NB4 (cell line): Measurements from ENCODE around the gene NFIB.

Source experiments
- DNase-seq: peaks from one replicate; pipeline ENCODE4 v3.0.0; 2010; ENCODE audit warnings: low read depth
- H3K4me3 ChIP-seq: one replicate; pipeline ENCODE4 v1.5.1; 2011; ENCODE audit warnings: mild to moderate bottlenecking, low read depth, low read length, moderate library complexity
- MYC ChIP-seq: IDR thresholded peaks from 2 replicates; pipeline ENCODE4 v1.6.1; 2011; ENCODE audit warnings: low read depth, low read length
- POLR2A ChIP-seq: IDR thresholded peaks from 2 replicates; pipeline ENCODE4 v1.6.1; 2011; ENCODE audit warnings: mild to moderate bottlenecking; ENCODE audit not compliant: insufficient read length; ENCODE audit errors: extremely low read depth
- TF ChIP-seq, protein P1 (sequence below): IDR thresholded peaks from 2 replicates; pipeline ENCODE4 v1.6.1; 2011; ENCODE audit warnings: low read depth, low read length
- TF ChIP-seq, protein P2 (sequence below): IDR thresholded peaks from one replicate; pipeline ENCODE4 v1.5.1; 2012; ENCODE audit warnings: low read depth, low read length

Gene NFIB

DNA sequence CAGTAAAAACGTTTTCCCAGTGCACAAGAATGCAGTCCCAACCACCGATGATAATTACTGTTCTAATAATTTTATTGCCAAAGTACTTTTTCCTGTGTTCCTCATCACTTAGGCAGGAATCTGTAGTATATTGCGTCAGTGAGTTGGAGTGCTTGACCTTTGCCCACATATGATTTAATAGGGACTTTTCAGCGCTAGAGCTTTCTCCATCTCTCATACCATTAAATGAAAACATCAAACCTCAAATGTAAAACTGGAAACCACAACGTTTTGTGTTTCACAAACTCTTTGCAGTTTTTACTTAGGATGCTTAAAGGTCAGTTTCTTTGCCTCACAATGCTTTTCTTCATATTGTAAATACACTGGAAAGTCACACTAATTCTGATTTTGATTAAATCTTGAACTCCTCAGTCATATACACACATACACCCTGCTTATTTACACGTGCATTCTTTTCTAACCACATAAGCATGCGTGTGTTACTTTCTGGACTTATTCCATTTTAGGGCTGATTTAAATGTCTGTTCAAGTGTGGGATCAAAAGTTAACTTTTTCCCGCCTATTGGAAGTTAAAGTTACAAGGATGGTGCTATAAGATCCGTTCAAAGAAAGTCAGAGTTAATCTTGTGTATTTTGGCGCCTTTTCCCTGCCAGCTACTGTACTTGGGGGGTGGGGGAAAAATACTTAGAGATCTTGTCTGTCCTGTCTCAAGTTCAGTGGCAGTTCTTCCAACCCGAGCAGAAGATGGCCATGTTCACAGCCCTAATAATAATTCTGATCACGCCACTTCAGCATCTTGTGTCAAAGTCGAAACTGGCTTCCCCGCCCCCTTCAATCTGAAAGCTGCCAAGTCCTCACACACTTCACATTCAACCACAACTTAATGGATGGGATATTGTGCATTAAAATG, 6.6 kb upstream of the NFIB start:
- no peak for TF ChIP-seq MYC
- TF ChIP-seq POLR2A: no peak
- TF ChIP-seq, protein P1, sequence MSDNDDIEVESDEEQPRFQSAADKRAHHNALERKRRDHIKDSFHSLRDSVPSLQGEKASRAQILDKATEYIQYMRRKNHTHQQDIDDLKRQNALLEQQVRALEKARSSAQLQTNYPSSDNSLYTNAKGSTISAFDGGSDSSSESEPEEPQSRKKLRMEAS: no peak
- TF ChIP-seq, protein P2, sequence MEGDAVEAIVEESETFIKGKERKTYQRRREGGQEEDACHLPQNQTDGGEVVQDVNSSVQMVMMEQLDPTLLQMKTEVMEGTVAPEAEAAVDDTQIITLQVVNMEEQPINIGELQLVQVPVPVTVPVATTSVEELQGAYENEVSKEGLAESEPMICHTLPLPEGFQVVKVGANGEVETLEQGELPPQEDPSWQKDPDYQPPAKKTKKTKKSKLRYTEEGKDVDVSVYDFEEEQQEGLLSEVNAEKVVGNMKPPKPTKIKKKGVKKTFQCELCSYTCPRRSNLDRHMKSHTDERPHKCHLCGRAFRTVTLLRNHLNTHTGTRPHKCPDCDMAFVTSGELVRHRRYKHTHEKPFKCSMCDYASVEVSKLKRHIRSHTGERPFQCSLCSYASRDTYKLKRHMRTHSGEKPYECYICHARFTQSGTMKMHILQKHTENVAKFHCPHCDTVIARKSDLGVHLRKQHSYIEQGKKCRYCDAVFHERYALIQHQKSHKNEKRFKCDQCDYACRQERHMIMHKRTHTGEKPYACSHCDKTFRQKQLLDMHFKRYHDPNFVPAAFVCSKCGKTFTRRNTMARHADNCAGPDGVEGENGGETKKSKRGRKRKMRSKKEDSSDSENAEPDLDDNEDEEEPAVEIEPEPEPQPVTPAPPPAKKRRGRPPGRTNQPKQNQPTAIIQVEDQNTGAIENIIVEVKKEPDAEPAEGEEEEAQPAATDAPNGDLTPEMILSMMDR: no peak
- peak; percentile 48 for DNase-seq
- no peak overlapping the region for H3K4me3 ChIP-seq

DNA sequence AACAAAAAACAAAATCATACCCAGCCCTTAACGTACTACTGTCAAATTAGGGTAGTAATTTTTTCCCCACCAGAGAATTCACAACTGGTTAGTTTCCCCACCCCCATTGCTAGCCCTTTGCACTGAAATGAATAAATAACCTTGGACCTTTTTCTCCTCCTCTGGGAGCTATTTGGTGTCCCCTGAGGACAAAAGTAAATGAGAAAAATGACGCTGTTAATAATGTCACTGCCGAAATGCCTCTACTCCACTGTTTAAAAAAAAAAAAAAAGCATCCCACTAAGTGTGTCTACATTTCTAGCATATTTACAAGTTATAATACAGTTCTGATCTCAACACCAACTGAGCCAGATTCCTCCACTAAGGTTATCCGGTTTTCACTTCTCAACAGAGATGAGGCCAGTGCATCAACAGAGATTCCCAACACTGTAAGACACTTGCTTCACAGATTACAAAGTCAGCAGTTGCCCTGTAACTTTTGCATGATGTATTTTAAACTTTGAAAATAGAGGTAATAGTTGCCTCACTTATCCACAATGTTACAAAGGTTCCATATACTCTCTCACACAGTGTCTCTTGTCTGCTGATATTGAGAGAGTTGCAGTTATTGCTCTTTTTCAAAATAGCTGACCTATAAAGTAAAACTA, 5.1 kb upstream of the NFIB start:
- no peak overlapping the region for H3K4me3 ChIP-seq
- no peak for DNase-seq
- no peak for TF ChIP-seq MYC
- TF ChIP-seq, protein P1: no peak
- TF ChIP-seq, protein P2: no peak

DNA sequence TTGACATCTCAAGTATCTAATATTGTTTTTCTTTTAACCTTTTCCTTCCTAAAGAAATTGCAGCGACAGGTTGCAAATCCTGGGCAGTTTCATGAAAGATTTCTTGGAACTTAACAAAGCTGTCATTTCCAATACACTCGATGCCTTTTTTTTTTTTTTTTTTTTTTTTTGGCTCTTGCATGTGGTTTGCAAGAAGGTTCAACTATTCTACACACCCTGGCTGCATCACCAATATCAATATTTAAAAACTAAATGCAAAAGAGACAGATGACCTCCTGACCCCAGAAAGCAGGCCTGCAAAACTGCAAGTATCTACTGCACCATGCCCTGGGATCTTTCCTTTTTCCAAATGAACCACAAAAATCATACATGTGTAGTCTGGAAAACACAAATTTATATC, 4.4 kb upstream of the NFIB start:
- no peak overlapping the region for H3K4me3 ChIP-seq
- DNase-seq: no peak
- TF ChIP-seq, protein P2: no peak
- TF ChIP-seq, protein P1: no peak
- no peak for TF ChIP-seq POLR2A
- no peak for TF ChIP-seq MYC

DNA sequence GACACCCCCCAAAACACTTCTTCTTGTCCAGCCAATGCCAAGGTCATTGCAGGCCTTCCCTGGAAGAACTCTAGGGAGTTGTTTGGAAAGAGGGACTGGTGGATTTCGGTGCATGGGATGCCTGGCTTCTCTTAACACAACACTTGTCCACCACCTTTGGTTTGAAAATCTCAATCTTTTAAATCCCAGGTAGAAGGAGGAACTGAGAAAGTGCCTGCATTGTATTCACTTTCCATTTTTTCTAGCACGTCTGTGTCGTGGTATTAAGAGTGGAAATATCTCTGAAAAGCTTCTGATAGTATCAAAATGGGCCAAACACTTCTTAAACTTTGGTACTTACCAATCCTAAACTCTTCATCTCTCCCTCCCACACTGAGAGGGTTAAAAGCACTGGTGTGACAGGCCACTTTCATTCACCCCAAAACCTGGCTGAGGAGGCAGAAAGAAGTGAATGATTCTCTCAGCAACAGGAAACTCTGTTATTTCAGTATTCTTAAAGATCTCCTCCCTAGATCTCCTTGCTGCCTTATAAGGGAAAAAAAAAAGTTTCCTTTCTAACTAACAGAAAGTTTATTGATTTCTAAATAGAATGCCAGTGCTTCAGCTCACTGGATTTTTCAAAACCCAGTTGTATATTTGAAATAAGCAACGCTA, 3.9 kb upstream of the NFIB start:
- no peak for DNase-seq
- TF ChIP-seq, protein P1: no peak
- TF ChIP-seq, protein P2: no peak
- TF ChIP-seq MYC: no peak
- no peak for TF ChIP-seq POLR2A
- no peak overlapping the region for H3K4me3 ChIP-seq

DNA sequence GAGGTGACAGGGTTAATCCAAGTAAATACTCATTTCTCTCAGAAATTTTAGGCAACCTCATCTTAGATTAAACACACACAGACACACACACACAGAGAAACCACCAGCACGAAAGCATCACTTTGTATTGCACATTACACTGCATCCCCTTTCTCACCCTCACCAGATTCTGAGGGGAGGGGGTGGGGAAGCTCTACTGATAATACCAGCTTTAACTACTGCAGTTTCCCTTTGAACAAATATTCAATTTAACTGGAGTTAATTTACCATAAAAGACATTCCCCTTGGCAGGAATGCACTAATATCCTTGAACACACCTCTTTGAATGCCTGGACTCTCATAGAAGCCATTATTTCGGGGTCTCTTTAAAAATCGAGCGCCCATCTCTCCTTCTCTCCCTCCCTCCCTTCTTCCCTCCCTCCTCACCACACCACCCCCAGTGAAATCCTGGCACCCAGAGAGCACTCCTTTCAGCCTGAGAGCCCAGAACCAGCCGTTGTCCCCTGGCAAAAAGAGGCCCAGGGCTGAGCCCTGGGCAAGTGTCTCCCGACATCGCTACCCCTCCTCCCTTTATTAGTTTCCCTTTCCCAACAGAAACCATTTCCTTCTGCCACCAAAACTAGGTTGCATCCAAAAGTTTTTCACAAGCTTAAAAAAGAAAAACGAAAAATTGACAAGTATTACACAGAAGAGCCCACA, 2.8 kb upstream of the NFIB start:
- H3K4me3 ChIP-seq: no peak overlapping the region
- DNase-seq: no peak
- TF ChIP-seq POLR2A (no peak), MYC (no peak)
- TF ChIP-seq, protein P2: no peak
- TF ChIP-seq, protein P1: no peak
